Activated CD4-positive, alpha-beta T cell treated with anti-CD3 and anti-CD28 coated beads for 1 hour (primary cell): ENCODE data around the gene YIPF1.
A peak's percentile ranks its signal among the peaks of the same experiment; 100 is the strongest.

Source experiments
- DNase-seq: peaks from one replicate; pipeline ENCODE4 v3.0.0-alpha.2; 2020

The YIPF1 gene

GRCh38 chr1:53889304-53890298, at the start of gene YIPF1:
Gene YIPF1 (minus strand): TSS chr1:53889797. CDS start chr1:53888937, 860 bp downstream.
- DNase-seq, result peak; percentile 78

- DNase-seq, result no peak
Observed at GRCh38 chr1:53938136-53938830, 48.7 kb upstream of the YIPF1 start.

DNA sequence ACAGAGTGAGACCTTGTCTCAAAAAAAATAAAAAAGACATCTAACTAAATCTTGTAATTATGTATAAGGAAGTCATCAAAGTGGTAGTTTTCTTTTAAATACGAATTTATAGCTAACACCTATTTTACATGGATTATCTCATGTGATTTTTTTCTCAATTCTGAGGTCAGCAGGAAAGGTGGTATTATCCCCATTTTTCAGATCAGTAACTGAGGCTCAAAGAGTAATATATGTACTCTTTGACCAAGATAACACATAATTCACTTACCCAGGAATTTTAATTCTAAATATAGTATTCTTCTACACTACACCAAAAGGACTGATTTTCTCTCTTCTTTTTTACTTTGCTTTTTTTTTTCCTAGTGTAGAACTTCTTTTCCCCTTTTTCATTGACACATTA, 46.8 kb upstream of the YIPF1 start:
- no peak for DNase-seq

DNA sequence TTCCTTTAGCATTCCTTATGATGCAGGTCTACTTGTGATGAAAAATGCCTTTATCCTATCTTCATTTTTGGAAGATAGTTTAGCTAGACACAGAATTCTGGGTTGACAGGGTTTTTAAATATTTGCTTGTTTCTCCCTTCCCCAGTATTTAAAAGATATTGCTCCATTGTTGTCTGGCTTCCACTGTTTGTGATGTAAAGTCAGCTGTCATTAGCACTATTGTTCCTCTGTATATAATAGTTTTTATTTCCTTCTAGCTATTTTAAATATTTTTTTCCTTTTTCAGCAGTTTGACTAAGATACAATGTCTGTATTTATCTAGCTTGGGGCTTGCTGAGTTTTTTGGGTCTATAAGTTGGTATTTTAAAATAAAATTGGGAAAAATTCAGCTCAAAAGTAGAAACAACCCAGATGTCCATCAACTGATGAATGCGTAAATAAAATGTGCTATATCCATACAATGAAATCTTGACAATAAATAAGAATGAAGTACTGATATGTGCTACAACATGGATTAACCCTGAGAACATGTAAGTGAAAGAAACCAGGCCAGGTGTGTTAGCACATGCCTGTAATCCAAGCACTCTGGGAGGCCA, 44.7 kb upstream of the YIPF1 start:
- no peak for DNase-seq

DNA sequence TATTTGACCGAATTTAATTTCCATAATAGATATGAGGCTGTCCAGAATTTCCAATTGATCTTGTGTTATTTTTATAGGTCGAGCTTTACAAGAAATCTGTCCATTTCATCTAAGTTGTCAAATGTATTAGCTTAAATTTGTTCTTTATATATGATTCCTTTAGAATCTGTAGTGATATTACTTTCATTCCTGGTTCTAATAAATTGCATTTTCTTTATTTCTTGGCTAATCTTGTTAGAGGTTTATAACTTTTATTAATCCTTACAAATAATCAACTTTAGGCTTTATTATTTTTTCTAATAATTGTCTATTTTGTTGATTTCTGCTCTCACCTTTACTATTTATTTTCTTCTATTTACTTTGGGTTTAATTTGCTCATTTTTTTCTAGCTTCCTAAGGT, 41.9 kb upstream of the YIPF1 start:
- no peak for DNase-seq

DNA sequence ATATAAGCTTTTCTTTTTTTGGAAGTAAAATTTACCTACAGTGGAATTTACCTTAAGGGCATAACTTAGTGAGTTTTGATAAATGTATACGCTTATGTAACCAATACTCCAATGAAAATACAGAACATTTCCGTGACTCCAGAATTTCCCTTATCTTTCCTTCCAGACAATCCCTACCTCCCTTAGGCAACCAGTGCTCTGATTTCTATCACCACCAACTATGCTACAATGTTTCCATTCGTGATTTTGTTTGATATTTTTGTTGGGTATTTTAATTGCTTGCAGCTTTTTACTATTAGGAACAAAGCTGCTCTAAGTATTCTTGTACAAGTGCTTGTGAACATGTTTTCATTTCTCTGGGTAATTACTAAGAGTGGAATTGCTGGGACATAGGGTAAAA, 41.3 kb upstream of the YIPF1 start:
- no peak for DNase-seq

GRCh38 chr1:53929246-53929960, 39.8 kb upstream of the YIPF1 start:
- DNase-seq, result no peak

DNA sequence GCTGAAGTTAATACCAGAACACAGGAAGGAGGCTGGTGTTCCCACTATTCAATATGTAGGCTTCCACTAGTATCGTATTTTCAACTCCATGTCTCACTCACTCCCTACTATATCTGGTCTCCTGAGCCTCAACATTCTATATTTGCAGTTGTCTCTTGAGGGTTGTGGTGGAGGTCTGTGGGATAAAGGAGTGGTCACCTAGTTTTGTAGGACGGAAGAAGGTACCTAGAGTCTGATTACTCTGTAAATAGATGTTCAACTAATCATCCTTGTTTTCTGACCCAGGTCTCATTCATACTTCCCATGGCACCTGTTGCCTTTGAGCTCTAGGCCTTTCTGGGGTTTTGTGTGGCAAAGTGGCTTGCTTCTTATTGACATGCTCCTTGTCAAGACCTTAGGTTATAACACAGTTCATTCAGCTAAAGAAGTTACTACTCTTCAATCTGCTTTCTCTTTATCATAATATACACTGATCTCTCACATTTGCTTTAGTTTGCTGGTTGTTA, 37.8 kb upstream of the YIPF1 start:
- DNase-seq, result no peak

DNA sequence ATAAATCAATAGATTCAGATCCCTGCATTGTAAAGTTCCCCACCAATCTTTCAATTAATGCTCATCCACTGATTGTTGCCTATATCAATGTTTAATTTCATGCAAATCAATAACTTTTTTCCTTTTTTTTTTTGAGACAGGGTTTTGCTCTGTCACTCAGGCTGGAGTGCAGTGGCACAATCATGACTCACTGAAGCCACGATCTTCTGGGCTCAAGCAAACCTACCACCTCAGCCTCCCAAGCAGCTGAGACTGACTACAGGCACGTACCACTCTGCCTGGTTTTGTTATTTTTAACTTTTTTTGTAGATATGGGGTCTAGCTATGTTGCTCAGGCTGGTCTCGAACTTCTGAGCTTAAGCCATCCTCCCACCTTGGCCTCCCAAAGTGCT, 30.1 kb upstream of the YIPF1 start:
- DNase-seq, result no peak

DNA sequence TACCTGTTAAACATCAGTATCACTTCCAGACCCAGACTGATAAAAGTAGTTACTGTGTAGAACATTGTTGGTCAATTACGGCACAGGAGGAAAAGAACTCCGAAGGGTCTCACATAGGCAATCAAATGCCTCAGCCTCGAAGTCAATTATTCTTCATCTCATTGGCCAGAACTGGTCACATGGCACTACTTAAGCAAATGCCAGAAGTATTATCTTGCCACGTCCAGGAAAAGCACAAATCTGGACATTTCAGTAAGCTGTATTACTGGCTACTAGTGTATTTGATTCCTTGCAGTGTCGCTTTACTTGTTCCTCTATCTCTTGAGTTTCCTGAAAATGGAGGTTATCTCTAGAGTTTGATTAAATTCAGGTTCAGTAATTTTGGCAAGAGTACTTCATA, 28.7 kb upstream of the YIPF1 start:
- no peak for DNase-seq

DNA sequence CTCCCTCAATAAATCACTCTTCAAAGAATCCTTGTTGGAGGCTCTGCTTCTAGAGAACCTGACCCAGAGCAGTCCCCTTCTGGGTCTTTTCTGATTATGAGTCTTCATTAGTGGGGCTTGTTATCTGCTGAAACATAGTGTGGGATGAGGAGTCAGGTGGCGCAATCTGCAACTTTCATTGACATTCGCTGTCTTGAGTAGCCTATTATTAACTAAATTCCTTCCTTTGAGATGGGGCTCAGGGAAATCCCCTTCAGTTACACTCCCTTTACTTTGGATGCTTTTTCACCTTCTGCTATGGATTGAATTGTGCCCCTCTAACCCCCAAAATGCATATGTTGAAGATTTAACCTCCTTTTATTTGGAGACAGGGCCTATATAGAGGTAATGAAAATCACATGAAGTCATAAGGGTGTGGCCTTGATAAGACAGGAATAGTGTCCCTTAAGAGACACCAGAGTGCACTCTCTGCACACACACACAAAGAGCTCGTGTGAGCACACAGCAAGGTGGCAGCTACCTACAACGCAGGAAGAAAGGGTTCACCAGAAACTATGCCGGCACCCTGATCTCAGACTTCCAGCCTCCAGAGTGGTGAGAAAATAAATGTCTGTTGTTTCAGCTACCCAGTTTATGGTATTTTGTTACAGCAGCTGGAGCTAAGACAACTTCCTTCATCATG, 23.9 kb upstream of the YIPF1 start:
- DNase-seq, result no peak

DNA sequence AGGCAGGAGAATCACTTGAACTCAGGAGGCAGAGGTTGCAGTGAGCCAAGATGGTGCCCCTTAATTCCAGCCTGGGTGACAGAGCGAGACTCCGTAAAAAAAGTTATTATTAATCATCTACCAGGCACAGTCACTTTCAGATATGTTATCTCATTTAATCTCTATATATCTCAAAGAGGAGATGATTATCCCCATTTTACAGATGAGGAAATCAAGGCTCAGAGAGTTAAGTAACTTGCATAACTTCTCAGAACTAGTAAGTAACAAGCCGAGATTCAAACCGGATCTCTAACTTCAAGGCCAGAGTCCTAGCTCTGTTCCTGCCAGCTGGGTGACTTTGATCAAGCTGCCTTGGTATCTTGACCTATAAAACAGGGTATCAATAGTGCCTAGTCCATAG, 21.8 kb upstream of the YIPF1 start:
- DNase-seq, result no peak

DNA sequence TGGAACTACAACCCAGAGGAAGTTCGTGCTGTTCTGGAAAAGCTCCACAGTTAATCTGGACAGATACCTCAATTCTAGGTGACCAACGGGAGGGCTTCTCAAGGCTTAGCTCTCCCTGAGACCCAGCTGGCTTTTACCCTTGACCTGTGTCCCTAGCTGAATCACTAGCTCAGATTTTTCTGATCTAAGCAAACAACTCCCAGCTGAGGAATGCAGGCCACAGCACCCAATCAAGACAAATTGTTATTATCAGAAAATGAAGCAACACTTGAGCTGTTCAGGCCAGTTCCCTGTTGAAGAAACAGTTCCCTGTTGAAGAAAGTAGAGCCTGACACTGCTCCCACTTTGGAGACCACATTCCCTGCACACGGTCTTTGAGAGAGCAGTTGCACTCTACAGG, 20.3 kb upstream of the YIPF1 start:
- DNase-seq, result no peak

DNA sequence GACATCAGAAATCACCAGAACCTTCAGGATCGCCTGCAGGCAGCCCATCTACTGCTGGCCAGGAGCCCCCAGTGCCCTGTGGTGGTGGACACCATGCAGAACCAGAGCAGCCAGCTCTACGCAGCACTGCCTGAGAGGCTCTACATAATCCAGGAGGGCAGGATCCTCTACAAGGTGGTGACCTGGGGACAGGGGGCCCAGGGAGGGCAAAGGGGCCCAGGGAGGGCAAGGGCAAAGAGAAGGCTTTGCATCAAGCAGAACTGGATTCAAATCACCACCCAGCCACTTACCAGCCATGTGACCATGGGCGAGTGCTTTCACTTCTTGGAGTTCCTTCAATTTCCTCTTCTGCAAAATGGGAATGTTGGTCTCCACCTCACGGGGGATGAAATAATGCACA, 16.5 kb upstream of the YIPF1 start:
- no peak for DNase-seq

- no peak for DNase-seq
Observed at GRCh38 chr1:53905509-53905908, 15.9 kb upstream of the YIPF1 start.

DNA sequence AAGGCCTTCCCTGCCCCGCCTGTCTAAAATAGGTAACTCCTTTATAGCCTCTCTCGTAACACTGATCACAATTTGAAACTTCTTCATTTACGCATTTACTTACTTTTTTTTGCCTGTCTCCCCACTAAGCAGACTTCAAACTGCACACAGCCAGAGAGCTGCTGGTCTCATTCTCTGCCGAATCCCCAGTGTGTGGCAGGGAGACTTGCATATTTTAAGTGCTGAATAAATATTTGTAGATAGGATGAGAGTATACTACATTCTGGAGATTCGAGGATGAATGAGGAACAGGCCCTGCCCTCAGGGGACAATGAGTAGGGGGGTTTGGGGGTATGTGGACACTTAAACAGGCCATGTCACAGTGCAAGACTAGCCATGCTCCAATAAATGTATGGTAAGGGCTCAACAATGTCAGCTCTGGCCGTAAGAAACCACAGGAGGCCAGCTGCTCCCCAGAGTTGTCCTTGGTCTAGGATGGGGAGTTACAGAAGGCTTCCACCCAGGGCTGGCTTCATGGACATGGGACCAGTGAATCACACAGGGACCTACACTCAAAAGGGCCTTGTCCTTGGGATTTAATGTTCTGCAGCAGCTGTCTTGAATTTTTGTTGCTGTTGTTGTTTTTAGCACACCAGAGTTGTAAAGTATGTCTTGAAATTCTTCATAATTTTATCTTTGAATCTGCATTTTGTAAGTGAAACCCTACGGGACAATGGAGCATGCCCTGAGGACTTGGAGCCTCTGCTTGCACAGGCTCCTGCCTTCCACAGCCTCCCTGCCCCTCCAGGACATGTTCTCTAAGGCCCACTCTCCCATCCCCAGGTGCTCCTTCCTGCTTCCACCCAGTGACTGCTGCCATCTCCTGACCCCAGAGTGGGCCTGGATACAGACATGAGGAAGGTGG, 12.9 kb upstream of the YIPF1 start:
- DNase-seq, result no peak

DNA sequence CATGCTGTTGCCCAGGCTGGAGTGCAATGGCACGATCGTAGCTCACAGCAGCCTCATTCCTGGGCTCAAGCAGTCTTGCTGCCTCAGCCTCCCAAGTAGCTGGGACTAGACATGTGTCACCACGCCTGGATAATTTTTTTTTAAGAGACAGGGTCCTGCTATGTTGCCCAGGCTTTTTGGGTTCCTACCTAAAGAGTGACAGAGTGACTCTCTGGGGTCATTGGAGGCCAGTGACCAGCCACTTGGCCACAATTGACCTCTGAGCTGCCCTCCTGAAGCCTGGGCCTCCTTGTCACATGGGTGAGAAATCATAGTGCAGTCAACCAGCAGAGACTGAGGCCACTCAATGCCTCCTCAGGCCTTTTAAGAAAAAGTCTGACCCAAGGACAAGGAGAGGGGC, 10.1 kb upstream of the YIPF1 start:
- no peak for DNase-seq

GRCh38 chr1:53899206-53899628, 9.6 kb upstream of the YIPF1 start:
- DNase-seq, result no peak

GRCh38 chr1:53896635-53897229, 7.1 kb upstream of the YIPF1 start:
- no peak for DNase-seq

GRCh38 chr1:53895421-53895820, 5.8 kb upstream of the YIPF1 start:
- DNase-seq, result no peak

GRCh38 chr1:53894644-53895043, 5.0 kb upstream of the YIPF1 start:
- DNase-seq, result no peak
